ENCODE measurements around the gene RASL10A.
A peak's percentile ranks its signal among the peaks of the same experiment; 100 is the strongest.

The RASL10A gene

GRCh38 chr22:29291215-29291614, 24.3 kb downstream of the RASL10A start:
- H3K36me3 ChIP-seq, result peaks cover 100% of the 10 kb centered on the region in 11 experiments
- H4K20me1 ChIP-seq, result peaks cover 92 to 100% (median 100%) of the 10 kb centered on the region in 11 experiments
- no peaks in the 10 kb centered on the region for H3K9me3 ChIP-seq (replicated peaks in 1 of 11)
- H3K4me2 ChIP-seq, result no peak overlapping the region
- no peak overlapping the region for H3K4me3 ChIP-seq
- no peak overlapping the region for H3K27ac ChIP-seq
- H3K27me3 ChIP-seq, result no peaks in the 10 kb centered on the region
- no peak overlapping the region for H3K9ac ChIP-seq
- TF ChIP-seq Cebpa-rat (IDR thresholded peaks at IDR 0.05), result no peak
- H3K4me1 ChIP-seq, result peaks cover 0 to 4% (median 0%) of the 10 kb centered on the region in 10 experiments; a peak in 3 of 20 replicates

- peaks cover 0 to 4% (median 0%) of the 10 kb centered on the region in 10 experiments; a peak in 3 of 20 replicates for H3K4me1 ChIP-seq
- H3K36me3 ChIP-seq, result peaks cover 100% of the 10 kb centered on the region in 11 experiments
- no peaks in the 10 kb centered on the region for H3K9me3 ChIP-seq (replicated peaks in 1 of 11)
- H3K9ac ChIP-seq, result no peak overlapping the region
- H3K4me3 ChIP-seq, result no peak overlapping the region
- no peaks in the 10 kb centered on the region for H3K27me3 ChIP-seq
- no peak for TF ChIP-seq Cebpa-rat (IDR thresholded peaks at IDR 0.05)
- H3K4me2 ChIP-seq, result no peak overlapping the region
- H3K27ac ChIP-seq, result no peak overlapping the region
- peaks cover 98 to 100% (median 100%) of the 10 kb centered on the region in 11 experiments for H4K20me1 ChIP-seq
Observed at GRCh38 chr22:29290061-29290460, 25.4 kb downstream of the RASL10A start.

GRCh38 chr22:29288837-29289236, 26.7 kb downstream of the RASL10A start:
- no peaks in the 10 kb centered on the region for H3K27me3 ChIP-seq
- H3K36me3 ChIP-seq, result peaks cover 100% of the 10 kb centered on the region in 11 experiments
- no peak overlapping the region for H3K27ac ChIP-seq
- no peak for TF ChIP-seq Cebpa-rat (IDR thresholded peaks at IDR 0.05)
- peak overlapping the region in 2 of 11 experiments; percentile 1 to 54; a peak in 1 of 22 replicates for H3K9ac ChIP-seq
- no peak overlapping the region for H3K4me2 ChIP-seq
- H3K4me1 ChIP-seq, result peaks cover 0 to 4% (median 0%) of the 10 kb centered on the region in 10 experiments; a peak in 3 of 20 replicates
- H3K4me3 ChIP-seq, result no peak overlapping the region
- H3K9me3 ChIP-seq (replicated peaks in 1 of 11), result no peaks in the 10 kb centered on the region
- peaks cover 98 to 100% (median 100%) of the 10 kb centered on the region in 11 experiments for H4K20me1 ChIP-seq

- Histone ChIP-seq H3K4me3 (no peak overlapping the region), H3K9ac (no peak overlapping the region), H3K4me1 (peaks cover 0 to 4% (median 0%) of the 10 kb centered on the region in 10 experiments; a peak in 3 of 20 replicates), H3K9me3 (replicated peaks in 1 of 11) (no peaks in the 10 kb centered on the region), H3K4me2 (no peak overlapping the region), H4K20me1 (peaks cover 100% of the 10 kb centered on the region in 11 experiments), H3K27ac (no peak overlapping the region), H3K27me3 (no peaks in the 10 kb centered on the region), H3K36me3 (peaks cover 100% of the 10 kb centered on the region in 11 experiments)
- TF ChIP-seq Cebpa-rat (IDR thresholded peaks at IDR 0.05), result no peak
Observed at GRCh38 chr22:29284196-29284595, 31.3 kb downstream of the RASL10A start.

GRCh38 chr22:29277927-29278326, 37.6 kb downstream of the RASL10A start:
- no peaks in the 10 kb centered on the region for H3K9me3 ChIP-seq (replicated peaks in 1 of 11)
- no peak for TF ChIP-seq Cebpa-rat (IDR thresholded peaks at IDR 0.05)
- H4K20me1 ChIP-seq, result peaks cover 100% of the 10 kb centered on the region in 11 experiments
- no peak overlapping the region for H3K27ac ChIP-seq
- no peak overlapping the region for H3K4me2 ChIP-seq
- H3K4me1 ChIP-seq, result peaks cover 0 to 41% (median 7%) of the 10 kb centered on the region in 10 experiments; a peak in 10 of 20 replicates
- no peak overlapping the region for H3K9ac ChIP-seq
- H3K27me3 ChIP-seq, result no peaks in the 10 kb centered on the region
- H3K36me3 ChIP-seq, result peaks cover 100% of the 10 kb centered on the region in 11 experiments
- H3K4me3 ChIP-seq, result no peak overlapping the region

GRCh38 chr22:29275819-29276565, 39.5 kb downstream of the RASL10A start:
- Histone ChIP-seq H3K27me3 (no peaks in the 10 kb centered on the region), H3K9ac (no peak overlapping the region), H4K20me1 (peaks cover 100% of the 10 kb centered on the region in 11 experiments), H3K4me1 (peaks cover 16 to 60% (median 26%) of the 10 kb centered on the region in 10 experiments), H3K27ac (no peak overlapping the region), H3K9me3 (replicated peaks in 1 of 11) (no peaks in the 10 kb centered on the region), H3K36me3 (peaks cover 100% of the 10 kb centered on the region in 11 experiments), H3K4me3 (no peak overlapping the region), H3K4me2 (peak overlapping the region in 1 of 11 experiments; percentile 24; a peak in 1 of 22 replicates)
- TF ChIP-seq Cebpa-rat (IDR thresholded peaks at IDR 0.05), result no peak

- no peak overlapping the region for H3K27ac ChIP-seq
- H3K4me1 ChIP-seq, result peaks cover 25 to 68% (median 34%) of the 10 kb centered on the region in 10 experiments
- TF ChIP-seq Cebpa-rat (IDR thresholded peaks at IDR 0.05), result no peak
- peaks cover 100% of the 10 kb centered on the region in 11 experiments for H4K20me1 ChIP-seq
- peak overlapping the region in 1 of 11 experiments; percentile 24; a peak in 1 of 22 replicates for H3K4me2 ChIP-seq
- no peak overlapping the region for H3K4me3 ChIP-seq
- no peaks in the 10 kb centered on the region for H3K27me3 ChIP-seq
- H3K9ac ChIP-seq, result no peak overlapping the region
- peaks cover 96 to 100% (median 100%) of the 10 kb centered on the region in 11 experiments for H3K36me3 ChIP-seq
- no peaks in the 10 kb centered on the region for H3K9me3 ChIP-seq (replicated peaks in 1 of 11)
Observed at GRCh38 chr22:29275167-29275566, 40.3 kb downstream of the RASL10A start.

- Histone ChIP-seq H3K36me3 (peaks cover 70 to 89% (median 85%) of the 10 kb centered on the region in 11 experiments), H3K4me2 (peak overlapping the region in 9 of 11 experiments; percentile 3 to 98 (median 94); a peak in 13 of 22 replicates), H4K20me1 (peaks cover 91 to 94% (median 93%) of the 10 kb centered on the region in 11 experiments), H3K4me1 (peaks cover 31 to 73% (median 41%) of the 10 kb centered on the region in 10 experiments), H3K27me3 (no peaks in the 10 kb centered on the region), H3K27ac (no peak overlapping the region), H3K9ac (no peak overlapping the region), H3K4me3 (no peak overlapping the region), H3K9me3 (replicated peaks in 1 of 11) (no peaks in the 10 kb centered on the region)
- no peak for TF ChIP-seq Cebpa-rat (IDR thresholded peaks at IDR 0.05)
Observed at GRCh38 chr22:29272624-29273023, 42.9 kb downstream of the RASL10A start.

- H4K20me1 ChIP-seq, result peaks cover 71 to 74% (median 73%) of the 10 kb centered on the region in 11 experiments
- H3K27ac ChIP-seq, result peak overlapping the region in 5 of 11 experiments; percentile 99 to 100 (median 100); a peak in 7 of 22 replicates
- H3K9ac ChIP-seq, result peak overlapping the region; percentile 98 to 100 (median 100)
- no peaks in the 10 kb centered on the region for H3K27me3 ChIP-seq
- TF ChIP-seq Cebpa-rat (IDR thresholded peaks at IDR 0.05), result no peak
- H3K4me1 ChIP-seq, result peaks cover 45 to 72% (median 54%) of the 10 kb centered on the region in 10 experiments
- peak overlapping the region; percentile 88 to 98 (median 95) for H3K4me3 ChIP-seq
- H3K4me2 ChIP-seq, result peak overlapping the region; percentile 80 to 100 (median 97)
- no peaks in the 10 kb centered on the region for H3K9me3 ChIP-seq (replicated peaks in 1 of 11)
- peaks cover 53 to 79% (median 70%) of the 10 kb centered on the region in 11 experiments for H3K36me3 ChIP-seq
Observed at GRCh38 chr22:29270475-29271271, 44.8 kb downstream of the RASL10A start.

All from BLaER1 treated with 17β-estradiol and CSF1 and Interleukin-3, amounts not matched to agents 10 nM and 100 nM (cell line).